ENCODE data around the gene TWF2. TPM values are rescaled to one million over a fixed set of nuclear protein-coding genes. Genes with fewer than 3 reads are reported as not detected.

The TWF2 gene
- total RNA-seq, 1 experiment from 2014 or later = 44.8 TPM

DNA sequence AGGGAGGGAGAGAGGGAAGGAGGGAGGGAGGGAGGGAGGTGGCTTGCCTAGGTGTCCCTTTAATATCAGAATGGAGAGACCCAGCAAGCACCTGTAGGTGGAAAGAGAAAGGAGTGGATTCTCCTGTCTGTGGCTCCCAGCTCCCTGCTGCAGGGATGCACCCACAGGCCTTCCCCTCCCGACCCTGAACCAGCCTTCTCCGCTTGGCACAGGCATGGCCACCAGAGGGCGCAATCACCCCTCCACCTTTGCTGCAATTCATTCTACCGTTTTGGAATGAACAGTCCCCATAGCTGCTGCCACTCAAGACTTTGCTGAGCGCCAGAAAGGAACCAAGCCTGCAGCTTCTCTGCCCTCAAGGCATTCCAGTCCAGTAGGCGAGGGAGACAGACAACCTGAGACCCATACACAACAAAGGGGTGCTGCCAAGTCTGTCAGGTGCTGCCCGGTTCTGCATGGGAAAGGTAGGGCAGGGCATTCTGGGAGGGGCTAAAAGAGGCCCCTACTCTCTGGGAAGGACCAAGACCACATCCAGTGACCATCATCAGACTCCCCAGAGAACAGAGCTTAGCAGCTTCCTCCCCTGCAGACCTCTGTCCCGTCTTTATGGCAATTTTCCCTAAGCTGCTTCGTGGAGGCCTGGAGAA is 18.5 kb downstream of the TWF2 start:
- no CpG with 5 or more reads among the region's 9 CpGs for WGBS (ENCODE audit: extremely low coverage, insufficient read length, low lambda C conversion rate)
- Mint-ChIP-seq H3K27me3 (ENCODE audit: low read depth) (no peaks in the 10 kb centered on the region; the same call in 1 of the 2 replicates), H3K36me3 (ENCODE audit: insufficient read depth in 1 of 3, low read depth in 3 of 3) (peaks cover 2 to 8% (median 3%) of the 10 kb centered on the region in 3 experiments; a peak in 6 of 7 replicates), H3K4me1 (peaks cover 4 to 12% of the 10 kb centered on the region in 2 experiments), H3K4me3 (no peak overlapping the region), H3K27ac (no peak overlapping the region), H3K9me3 (no peaks in the 10 kb centered on the region; a peak in 2 of 5 replicates)
- no peak overlapping the region for H4K91ac ChIP-seq (ENCODE audit: insufficient read length, low read depth, low read length)
- TF ChIP-seq, protein P1, sequence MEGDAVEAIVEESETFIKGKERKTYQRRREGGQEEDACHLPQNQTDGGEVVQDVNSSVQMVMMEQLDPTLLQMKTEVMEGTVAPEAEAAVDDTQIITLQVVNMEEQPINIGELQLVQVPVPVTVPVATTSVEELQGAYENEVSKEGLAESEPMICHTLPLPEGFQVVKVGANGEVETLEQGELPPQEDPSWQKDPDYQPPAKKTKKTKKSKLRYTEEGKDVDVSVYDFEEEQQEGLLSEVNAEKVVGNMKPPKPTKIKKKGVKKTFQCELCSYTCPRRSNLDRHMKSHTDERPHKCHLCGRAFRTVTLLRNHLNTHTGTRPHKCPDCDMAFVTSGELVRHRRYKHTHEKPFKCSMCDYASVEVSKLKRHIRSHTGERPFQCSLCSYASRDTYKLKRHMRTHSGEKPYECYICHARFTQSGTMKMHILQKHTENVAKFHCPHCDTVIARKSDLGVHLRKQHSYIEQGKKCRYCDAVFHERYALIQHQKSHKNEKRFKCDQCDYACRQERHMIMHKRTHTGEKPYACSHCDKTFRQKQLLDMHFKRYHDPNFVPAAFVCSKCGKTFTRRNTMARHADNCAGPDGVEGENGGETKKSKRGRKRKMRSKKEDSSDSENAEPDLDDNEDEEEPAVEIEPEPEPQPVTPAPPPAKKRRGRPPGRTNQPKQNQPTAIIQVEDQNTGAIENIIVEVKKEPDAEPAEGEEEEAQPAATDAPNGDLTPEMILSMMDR (conservative IDR thresholded peaks at IDR 0.05) = peak; percentile 96
- no peak overlapping the region for H4K5ac ChIP-seq (ENCODE audit: insufficient read length, low read depth, low read length)
- H3K27ac ChIP-seq (ENCODE audit: insufficient read length, low read depth, low read length) = no peak overlapping the region
- H3K79me2 ChIP-seq (ENCODE audit: insufficient read depth, low read length) = no peaks in the 10 kb centered on the region
- H2BK20ac ChIP-seq (ENCODE audit: low read depth, low read length, poor library complexity, severe bottlenecking) = no peak overlapping the region
- H3K4me2 ChIP-seq (ENCODE audit: insufficient read depth, insufficient read length, low read length) = no peak overlapping the region
- H3K9ac ChIP-seq (ENCODE audit: extremely low read depth, insufficient read length, low read length) = no peak overlapping the region
- H4K8ac ChIP-seq (replicated peaks; ENCODE audit: insufficient read length, low read depth, low read length) = no peak overlapping the region
- no peak overlapping the region for H2BK120ac ChIP-seq (ENCODE audit: low read depth, low read length, poor library complexity, severe bottlenecking)
- DNase-seq = peak; percentile 85
- H3K4ac ChIP-seq (ENCODE audit: low read depth, low read length) = no peak overlapping the region
- H2BK15ac ChIP-seq (ENCODE audit: low read depth, low read length) = no peak overlapping the region
- H2BK5ac ChIP-seq (ENCODE audit: insufficient read length, low read length) = no peak overlapping the region
- H3K14ac ChIP-seq (ENCODE audit: insufficient read depth, low read length) = no peak overlapping the region
- H3K4me1 ChIP-seq (ENCODE audit: insufficient read depth, low read length) = no peaks in the 10 kb centered on the region; the same call in 1 of the 2 replicates
- no peaks in the 10 kb centered on the region for H3K79me1 ChIP-seq (ENCODE audit: insufficient read depth, low read depth, low read length, poor library complexity, severe bottlenecking)
- H3K56ac ChIP-seq (ENCODE audit: insufficient read length, low read depth, low read length) = no peak overlapping the region
- H3K23me2 ChIP-seq (ENCODE audit: insufficient read length, low read depth, low read length, poor library complexity, severe bottlenecking) = no peaks in the 10 kb centered on the region
- no peak overlapping the region for H2AK5ac ChIP-seq (ENCODE audit: insufficient read length, low read length)
- H2AFZ ChIP-seq (ENCODE audit: low read length) = no peak overlapping the region
- H2BK12ac ChIP-seq (ENCODE audit: insufficient read length, low read depth, low read length) = no peak overlapping the region
- peaks cover 3% of the 10 kb centered on the region for H4K20me1 ChIP-seq (ENCODE audit: control insufficient read depth, insufficient read depth, insufficient read length)
- H3T11ph ChIP-seq (ENCODE audit: low read length) = no peak overlapping the region
- no peak overlapping the region for H3K23ac ChIP-seq (ENCODE audit: insufficient read length, low read depth, low read length)
- no peaks in the 10 kb centered on the region for H3K9me3 ChIP-seq (ENCODE audit: control insufficient read depth, low read depth, low read length)
- no peaks in the 10 kb centered on the region for H3K27me3 ChIP-seq (ENCODE audit: insufficient read depth, low read length)
- H3K18ac ChIP-seq (ENCODE audit: insufficient read length, low read depth, low read length) = no peak overlapping the region
